Measurements from ENCODE around the gene MRPS31. TPM values are rescaled to one million over a fixed set of nuclear protein-coding genes. Genes with fewer than 3 reads are reported as not detected.
A peak's percentile ranks its signal among the peaks of the same experiment; 100 is the strongest.

MRPS31 gene
- 10 to 100 TPM; 26.9 to 34.9 (median 32.3) TPM for total RNA-seq

- intact Hi-C loops (cut with DNase I): loop anchor here (10.0 kb wide), 1 partner anchor 294 kb away; the partner anchor contains the start of gene WBP4
- peak within 1 kb of the TSS; percentile 30 to 64 (median 56) for H3K4me3 ChIP-seq (replicated peaks in 1 of 3)
- no peaks in the 10 kb centered on the region for H3K27me3 ChIP-seq
- peak; percentile 97 to 98 for DNase-seq
- H3K27ac ChIP-seq: peak within 1 kb of the TSS; percentile 70 to 78 (median 77)
- TF ChIP-seq CTCF (IDR thresholded peaks at IDR 0.05) (peak in 1 of 6 experiments; percentile 2), POLR2A (IDR thresholded peaks at IDR 0.05) (peak; percentile 44 to 81)
- H3K36me3 ChIP-seq: no peaks in the 10 kb centered on the region
- 0 to 1% methylated on average over 44 to 52 of the region's 52 CpGs for WGBS, 2 donors
- no peaks in the 10 kb centered on the region for H3K9me3 ChIP-seq
- peaks cover 0 to 14% of the 10 kb centered on the region in 2 donors for H3K4me1 ChIP-seq
Measured at GRCh38 chr13:40770934-40771618, at the start of gene MRPS31. Gene MRPS31, minus strand, starts transcription at chr13:40771190. Its CDS starts 54 bp downstream, at chr13:40771136.

- intact Hi-C loops (cut with DNase I): no loop called here
- no peaks in the 10 kb centered on the region for H3K9me3 ChIP-seq
- TF ChIP-seq POLR2A (IDR thresholded peaks at IDR 0.05) (no peak), CTCF (IDR thresholded peaks at IDR 0.05) (no peak)
- no peak for DNase-seq
- WGBS, 2 donors: 83 to 92% methylated on average over 1 of the region's 1 CpG
- no peaks in the 10 kb centered on the region for H3K4me1 ChIP-seq
- H3K36me3 ChIP-seq: no peaks in the 10 kb centered on the region
- H3K27ac ChIP-seq: no peak overlapping the region
- no peak overlapping the region for H3K4me3 ChIP-seq (replicated peaks in 1 of 3)
- H3K27me3 ChIP-seq: no peaks in the 10 kb centered on the region
Measured at GRCh38 chr13:40819797-40820315, 48.9 kb upstream of the MRPS31 start.

- WGBS, 2 donors: 81 to 87% methylated on average over 5 of the region's 5 CpGs
- intact Hi-C loops (cut with DNase I): no loop called here
- H3K27ac ChIP-seq: no peak overlapping the region
- no peak for TF ChIP-seq CTCF (IDR thresholded peaks at IDR 0.05)
- TF ChIP-seq POLR2A (IDR thresholded peaks at IDR 0.05): no peak
- H3K4me3 ChIP-seq (replicated peaks in 1 of 3): no peak overlapping the region
- no peaks in the 10 kb centered on the region for H3K27me3 ChIP-seq
- H3K9me3 ChIP-seq: no peaks in the 10 kb centered on the region
- DNase-seq: no peak
- H3K4me1 ChIP-seq: no peaks in the 10 kb centered on the region
- H3K36me3 ChIP-seq: no peaks in the 10 kb centered on the region
Measured at GRCh38 chr13:40818926-40819325, 47.9 kb upstream of the MRPS31 start.

GRCh38 chr13:40814803-40815202 lies 43.8 kb upstream of the MRPS31 start:
- Histone ChIP-seq H3K36me3 (peaks cover 0 to 10% of the 10 kb centered on the region in 2 donors), H3K27ac (no peak overlapping the region), H3K9me3 (no peaks in the 10 kb centered on the region), H3K4me1 (no peaks in the 10 kb centered on the region), H3K4me3 (replicated peaks in 1 of 3) (no peak overlapping the region), H3K27me3 (no peaks in the 10 kb centered on the region)
- no peak for TF ChIP-seq POLR2A (IDR thresholded peaks at IDR 0.05)
- intact Hi-C loops (cut with DNase I): no loop called here
- DNase-seq: no peak
- 94 to 99% methylated on average over 2 of the region's 2 CpGs for WGBS, 2 donors

GRCh38 chr13:40813667-40814454 lies 42.9 kb upstream of the MRPS31 start:
- intact Hi-C loops (cut with DNase I): no loop called here

More at GRCh38 chr13:40813667-40814454, 42.9 kb upstream of the MRPS31 start:
- 78 to 88% methylated on average over 6 to 7 of the region's 7 CpGs for WGBS, 2 donors
- H3K9me3 ChIP-seq: no peaks in the 10 kb centered on the region
- H3K4me1 ChIP-seq: no peaks in the 10 kb centered on the region
- TF ChIP-seq POLR2A (IDR thresholded peaks at IDR 0.05) (no peak), CTCF (IDR thresholded peaks at IDR 0.05) (peak in 5 of 6 experiments; percentile 17 to 43 (median 38))
- H3K4me3 ChIP-seq (replicated peaks in 1 of 3): no peak overlapping the region
- H3K27ac ChIP-seq: peak overlapping the region in 1 of 3 donors; percentile 36
- H3K27me3 ChIP-seq: no peaks in the 10 kb centered on the region
- DNase-seq: no peak
- peaks cover 0 to 18% of the 10 kb centered on the region in 2 donors for H3K36me3 ChIP-seq

Measured in thyroid gland (tissue), 4 donors.